WERI-Rb-1 (cell line): ENCODE measurements around the gene KIF18A.
"Not testable (repeated sequence)": the region's sequence is repeated elsewhere in the genome, so short reads cannot be mapped to it uniquely, and the experiment has no call there.

Experiments
- DNase-seq: peaks from one replicate; pipeline ENCODE4 v3.0.0-alpha.2; 2020
- H3K27ac ChIP-seq: fragments of 250-450 bp; sonication (Bioruptor Pico); 2 replicates; pipeline ENCODE4 v1.5.1; 2020; ENCODE audit warnings: mild to moderate bottlenecking, moderate library complexity
- H3K27me3 ChIP-seq: fragments of 250-450 bp; sonication (Bioruptor Pico); 2 replicates; pipeline ENCODE4 v1.5.1; 2021; ENCODE audit warnings: mild to moderate bottlenecking, low read depth, moderate library complexity; ENCODE audit not compliant: insufficient read depth, severe bottlenecking
- H3K36me3 ChIP-seq: fragments of 250-450 bp; sonication (Bioruptor Pico); 2 replicates; pipeline ENCODE4 v1.5.1; 2020; ENCODE audit warnings: mild to moderate bottlenecking, moderate library complexity
- H3K4me3 ChIP-seq: 2 replicates; pipeline ENCODE4 v1.5.1; 2011; ENCODE audit warnings: low read depth, mild to moderate bottlenecking, control low read depth, low read length
- H3K9me3 ChIP-seq: fragments of 250-450 bp; sonication (Bioruptor Pico); 2 replicates; pipeline ENCODE4 v1.5.1; 2021; ENCODE audit warnings: mild to moderate bottlenecking, moderate library complexity; ENCODE audit not compliant: severe bottlenecking
- TF ChIP-seq, protein P1 (sequence below): IDR thresholded peaks from 2 replicates; pipeline ENCODE4 v1.5.1; 2011; ENCODE audit warnings: low read depth, mild to moderate bottlenecking, control low read depth, inconsistent platforms, low read length

Gene KIF18A

DNA sequence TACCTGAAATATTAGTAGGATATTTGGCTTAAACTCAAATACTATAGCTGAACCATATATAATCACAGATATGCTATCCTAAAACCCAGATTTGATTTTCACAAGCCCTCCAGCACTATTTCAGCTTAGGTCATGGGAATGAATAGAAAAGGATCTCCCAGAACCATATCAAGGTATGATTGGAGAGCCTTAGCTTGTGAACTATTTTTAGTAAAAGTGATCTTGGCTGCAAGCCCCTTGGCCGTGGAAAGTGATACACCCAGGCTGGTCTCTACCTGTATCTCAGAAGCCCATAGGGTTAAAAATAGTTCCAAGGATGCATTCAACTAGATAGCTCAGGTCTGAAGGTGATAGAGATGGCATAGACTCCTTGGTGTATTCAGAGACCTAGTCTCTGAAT, 9.7 kb downstream of the KIF18A start:
- TF ChIP-seq, protein P1, sequence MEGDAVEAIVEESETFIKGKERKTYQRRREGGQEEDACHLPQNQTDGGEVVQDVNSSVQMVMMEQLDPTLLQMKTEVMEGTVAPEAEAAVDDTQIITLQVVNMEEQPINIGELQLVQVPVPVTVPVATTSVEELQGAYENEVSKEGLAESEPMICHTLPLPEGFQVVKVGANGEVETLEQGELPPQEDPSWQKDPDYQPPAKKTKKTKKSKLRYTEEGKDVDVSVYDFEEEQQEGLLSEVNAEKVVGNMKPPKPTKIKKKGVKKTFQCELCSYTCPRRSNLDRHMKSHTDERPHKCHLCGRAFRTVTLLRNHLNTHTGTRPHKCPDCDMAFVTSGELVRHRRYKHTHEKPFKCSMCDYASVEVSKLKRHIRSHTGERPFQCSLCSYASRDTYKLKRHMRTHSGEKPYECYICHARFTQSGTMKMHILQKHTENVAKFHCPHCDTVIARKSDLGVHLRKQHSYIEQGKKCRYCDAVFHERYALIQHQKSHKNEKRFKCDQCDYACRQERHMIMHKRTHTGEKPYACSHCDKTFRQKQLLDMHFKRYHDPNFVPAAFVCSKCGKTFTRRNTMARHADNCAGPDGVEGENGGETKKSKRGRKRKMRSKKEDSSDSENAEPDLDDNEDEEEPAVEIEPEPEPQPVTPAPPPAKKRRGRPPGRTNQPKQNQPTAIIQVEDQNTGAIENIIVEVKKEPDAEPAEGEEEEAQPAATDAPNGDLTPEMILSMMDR: no peak
- DNase-seq: no peak
- no peaks in the 10 kb centered on the region for H3K9me3 ChIP-seq
- no peak overlapping the region for H3K27ac ChIP-seq
- H3K27me3 ChIP-seq: no peaks in the 10 kb centered on the region
- H3K36me3 ChIP-seq: peaks cover 9% of the 10 kb centered on the region
- H3K4me3 ChIP-seq: no peak overlapping the region

DNA sequence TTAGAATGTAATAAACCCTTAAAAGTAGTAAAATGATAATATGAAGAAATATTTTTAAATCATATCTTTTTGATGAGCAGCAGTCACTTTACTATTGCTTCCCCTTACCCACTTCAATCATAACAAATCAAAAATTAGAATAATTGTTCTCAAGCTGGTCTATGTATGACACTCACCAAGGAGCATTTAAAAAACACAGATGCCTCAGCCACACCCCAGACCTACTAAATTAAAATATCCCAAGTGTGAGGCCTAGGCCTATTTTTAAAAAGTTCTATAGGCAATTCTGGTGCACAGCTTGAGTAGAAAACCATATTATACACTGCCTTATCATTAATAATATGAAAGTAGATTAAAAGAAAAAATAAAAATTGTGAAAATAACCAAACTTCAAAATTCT, 15.2 kb downstream of the KIF18A start:
- TF ChIP-seq, protein P1: no peak
- Histone ChIP-seq H3K4me3 (no peak overlapping the region), H3K36me3 (peaks cover 11% of the 10 kb centered on the region), H3K27ac (no peak overlapping the region), H3K9me3 (no peaks in the 10 kb centered on the region), H3K27me3 (no peaks in the 10 kb centered on the region)
- no peak for DNase-seq

DNA sequence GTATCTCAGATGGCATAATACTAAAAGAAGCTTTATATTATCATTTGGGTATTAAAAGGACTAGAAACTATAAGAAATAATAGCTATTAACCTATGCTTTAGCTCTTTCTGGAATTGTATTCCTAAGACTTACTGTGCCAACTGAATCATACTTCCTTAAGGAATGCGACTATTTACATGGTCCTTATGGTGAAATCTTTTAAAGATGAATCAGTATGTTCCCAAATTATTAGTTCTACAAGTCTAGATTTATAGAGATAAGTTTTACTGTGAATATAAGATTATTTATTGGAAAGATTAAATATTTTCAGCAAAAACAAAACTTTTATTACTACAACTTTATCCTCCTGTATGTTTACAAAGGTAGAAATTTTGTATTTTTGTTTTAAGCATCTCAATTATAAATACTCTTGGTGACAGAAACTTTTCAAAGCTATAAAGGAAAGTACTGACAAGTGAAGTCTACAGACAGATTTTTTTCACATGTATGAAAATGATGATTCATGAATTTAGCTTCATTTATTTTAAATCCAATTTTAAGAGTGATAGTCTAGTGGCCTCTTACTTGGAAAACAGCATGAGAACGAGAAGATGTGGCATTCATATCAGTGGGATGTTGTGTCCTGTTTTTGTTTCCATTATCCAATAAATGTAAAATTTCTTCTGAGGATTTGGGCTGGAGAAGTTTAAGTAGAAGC, 17.8 kb downstream of the KIF18A start:
- TF ChIP-seq, protein P1: no peak
- peaks cover 2% of the 10 kb centered on the region; the same call in 1 of the 2 replicates for H3K36me3 ChIP-seq
- H3K4me3 ChIP-seq: no peak overlapping the region
- DNase-seq: no peak
- H3K27me3 ChIP-seq: no peaks in the 10 kb centered on the region
- no peaks in the 10 kb centered on the region for H3K9me3 ChIP-seq
- no peak overlapping the region for H3K27ac ChIP-seq

DNA sequence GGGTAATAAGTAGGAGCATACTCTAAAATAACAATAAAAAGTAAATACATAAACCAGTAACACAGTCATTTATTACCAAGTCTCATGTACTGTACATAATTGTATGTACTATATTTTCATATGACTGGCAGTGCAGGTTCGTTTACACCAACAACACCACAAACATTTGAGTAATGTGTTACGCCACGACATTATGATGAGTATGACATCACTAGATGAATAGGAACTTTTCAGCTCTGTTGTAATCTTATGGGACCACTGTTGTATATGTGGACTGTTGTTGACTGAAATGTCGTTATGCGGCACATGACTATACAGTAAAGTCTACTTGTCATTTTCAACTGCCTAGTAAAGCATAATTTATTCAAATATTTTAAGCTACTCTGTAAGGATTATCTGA, 18.6 kb downstream of the KIF18A start:
- peaks cover 2% of the 10 kb centered on the region; the same call in 1 of the 2 replicates for H3K36me3 ChIP-seq
- TF ChIP-seq, protein P1: no peak
- H3K27me3 ChIP-seq: no peaks in the 10 kb centered on the region
- H3K9me3 ChIP-seq: no peaks in the 10 kb centered on the region
- no peak for DNase-seq
- H3K4me3 ChIP-seq: no peak overlapping the region
- no peak overlapping the region for H3K27ac ChIP-seq

DNA sequence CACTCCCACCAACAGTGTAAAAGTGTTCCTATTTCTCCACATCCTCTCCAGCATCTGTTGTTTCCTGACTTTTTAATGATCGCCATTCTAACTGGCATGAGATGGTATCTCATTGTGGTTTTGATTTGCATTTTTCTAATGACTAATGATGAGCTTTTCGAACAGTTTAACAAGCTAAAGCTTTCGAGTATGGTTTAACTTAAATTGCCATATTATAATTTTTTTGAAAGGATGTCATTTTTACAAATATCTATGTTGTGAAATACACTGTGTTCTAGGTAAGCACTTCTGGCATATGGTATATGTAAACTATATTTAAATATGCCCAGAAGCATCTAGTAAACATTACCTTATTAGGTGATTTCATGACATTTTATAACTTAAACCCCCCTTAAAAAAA, 20.3 kb downstream of the KIF18A start:
- H3K4me3 ChIP-seq, DNase-seq, H3K27ac ChIP-seq, H3K36me3 ChIP-seq, H3K27me3 ChIP-seq, H3K9me3 ChIP-seq: not testable (repeated sequence)

DNA sequence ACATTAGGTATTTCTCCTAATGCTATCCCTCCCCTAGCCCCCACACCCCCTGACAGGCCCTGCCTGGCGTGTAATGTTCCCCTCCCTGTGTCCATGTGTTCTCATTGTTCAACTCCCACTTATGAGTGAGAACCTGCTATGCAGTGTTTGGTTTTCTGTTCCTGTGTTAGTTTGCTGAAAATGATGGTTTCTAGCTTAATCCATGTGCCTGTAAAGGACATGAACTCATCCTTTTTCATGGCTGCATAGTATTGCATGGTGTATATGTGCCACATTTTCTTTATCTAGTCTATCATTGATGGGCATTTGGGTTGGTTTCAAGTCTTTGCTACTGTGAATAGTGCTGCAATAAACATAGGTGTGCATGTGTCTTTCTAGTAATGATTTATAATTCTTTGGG, 20.8 kb downstream of the KIF18A start:
- peaks cover 11% of the 10 kb centered on the region for H3K36me3 ChIP-seq
- H3K27me3 ChIP-seq, H3K27ac ChIP-seq, H3K4me3 ChIP-seq, DNase-seq, H3K9me3 ChIP-seq: not testable (repeated sequence)

DNA sequence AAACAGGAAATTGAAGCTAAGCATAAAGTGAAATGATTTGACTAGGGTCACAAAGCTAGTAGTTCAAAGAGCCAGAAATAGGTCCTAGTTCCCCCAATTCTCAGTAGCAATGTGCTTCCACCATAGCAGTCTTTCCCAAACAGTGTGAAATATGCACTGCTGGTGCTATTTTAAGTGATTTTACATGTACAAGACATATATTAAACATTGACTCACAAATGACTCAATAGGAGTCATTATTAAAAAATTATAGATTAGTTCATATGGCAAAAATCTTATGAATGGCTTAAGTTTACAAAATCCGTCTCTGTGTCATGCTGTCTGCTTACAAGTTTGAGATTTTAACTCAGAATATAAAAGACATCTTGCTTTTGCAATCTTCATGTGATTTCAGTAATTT, 21.4 kb downstream of the KIF18A start:
- no peak overlapping the region for H3K4me3 ChIP-seq
- TF ChIP-seq, protein P1: no peak
- H3K27me3 ChIP-seq: no peaks in the 10 kb centered on the region
- DNase-seq: no peak
- peaks cover 13% of the 10 kb centered on the region for H3K36me3 ChIP-seq
- H3K27ac ChIP-seq: no peak overlapping the region
- H3K9me3 ChIP-seq: no peaks in the 10 kb centered on the region
